ENCODE measurements around the gene USP13. TPM values are rescaled to one million over a fixed set of nuclear protein-coding genes. Genes with fewer than 3 reads are reported as not detected.

The USP13 gene
- polyA plus RNA-seq, 3 donors: 0.31 to 1.6 (median 1.2) TPM

DNA sequence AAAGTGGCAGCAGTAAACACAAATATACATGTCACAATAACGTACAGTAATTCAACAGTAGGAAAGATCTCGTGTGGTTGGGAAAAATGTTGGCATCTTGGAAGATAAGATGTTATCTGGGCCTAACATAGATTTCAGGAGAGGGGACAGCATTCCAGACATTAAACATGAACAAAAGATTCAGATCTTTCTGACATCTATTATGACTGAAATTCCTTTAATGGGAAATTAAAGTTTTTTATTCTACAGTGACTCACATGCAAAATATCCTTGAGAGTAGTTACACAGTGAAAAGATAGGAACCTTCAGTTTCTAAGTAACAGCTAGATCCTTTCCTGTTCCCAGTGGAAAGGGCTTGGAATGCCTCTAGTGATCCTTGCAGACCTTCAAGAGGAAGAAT is 39.0 kb upstream of the USP13 start:
- Mint-ChIP-seq H3K9me3 (peaks cover 0 to 2% (median 0%) of the 10 kb centered on the region in 7 donors), H3K4me3 (no peak overlapping the region), H3K27ac (no peak overlapping the region), H3K36me3 (peaks cover 31 to 43% of the 10 kb centered on the region in 2 donors), H3K27me3 (ENCODE audit: low read depth in 3 of 3) (peaks cover 0 to 2% (median 0%) of the 10 kb centered on the region in 3 donors), H3K4me1 (peaks cover 7% of the 10 kb centered on the region)
- H3K9ac ChIP-seq (ENCODE audit: insufficient read depth, low read length, poor library complexity, severe bottlenecking): no peak overlapping the region
- H3K79me2 ChIP-seq (ENCODE audit: insufficient read depth, low read length): peaks cover 28% of the 10 kb centered on the region
- H3K4me3 ChIP-seq (replicated peaks in 1 of 3; ENCODE audit: low read depth in 2 of 3, low read length in 3 of 3): no peak overlapping the region
- H3K4me1 ChIP-seq (ENCODE audit: control insufficient read depth in 1 of 2, insufficient read depth in 2 of 2, low read length in 2 of 2): peaks cover under 1 to 4% of the 10 kb centered on the region in 2 donors
- H3K9me3 ChIP-seq (replicated peaks in 1 of 2; ENCODE audit: control insufficient read depth in 1 of 2, insufficient read depth in 1 of 2, low read length in 2 of 2): no peaks in the 10 kb centered on the region
- H3K27me3 ChIP-seq (ENCODE audit: control insufficient read depth in 2 of 2, insufficient read depth in 2 of 2, low read length in 2 of 2): no peaks in the 10 kb centered on the region
- H3K4me2 ChIP-seq (replicated peaks; ENCODE audit: extremely low read depth, low read length, poor library complexity, severe bottlenecking): no peak overlapping the region
- TF ChIP-seq, protein P1, sequence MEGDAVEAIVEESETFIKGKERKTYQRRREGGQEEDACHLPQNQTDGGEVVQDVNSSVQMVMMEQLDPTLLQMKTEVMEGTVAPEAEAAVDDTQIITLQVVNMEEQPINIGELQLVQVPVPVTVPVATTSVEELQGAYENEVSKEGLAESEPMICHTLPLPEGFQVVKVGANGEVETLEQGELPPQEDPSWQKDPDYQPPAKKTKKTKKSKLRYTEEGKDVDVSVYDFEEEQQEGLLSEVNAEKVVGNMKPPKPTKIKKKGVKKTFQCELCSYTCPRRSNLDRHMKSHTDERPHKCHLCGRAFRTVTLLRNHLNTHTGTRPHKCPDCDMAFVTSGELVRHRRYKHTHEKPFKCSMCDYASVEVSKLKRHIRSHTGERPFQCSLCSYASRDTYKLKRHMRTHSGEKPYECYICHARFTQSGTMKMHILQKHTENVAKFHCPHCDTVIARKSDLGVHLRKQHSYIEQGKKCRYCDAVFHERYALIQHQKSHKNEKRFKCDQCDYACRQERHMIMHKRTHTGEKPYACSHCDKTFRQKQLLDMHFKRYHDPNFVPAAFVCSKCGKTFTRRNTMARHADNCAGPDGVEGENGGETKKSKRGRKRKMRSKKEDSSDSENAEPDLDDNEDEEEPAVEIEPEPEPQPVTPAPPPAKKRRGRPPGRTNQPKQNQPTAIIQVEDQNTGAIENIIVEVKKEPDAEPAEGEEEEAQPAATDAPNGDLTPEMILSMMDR (IDR thresholded peaks at IDR 0.05): no peak
- peaks cover 19 to 60% of the 10 kb centered on the region in 2 donors for H3K36me3 ChIP-seq (replicated peaks in 1 of 2; ENCODE audit: control insufficient read depth in 1 of 2, insufficient read depth in 2 of 2, low read length in 2 of 2)
- peaks cover 23% of the 10 kb centered on the region for H4K20me1 ChIP-seq (ENCODE audit: insufficient read depth, low read length)
- WGBS (ENCODE audit: insufficient coverage): no CpG with 5 or more reads among the region's 2 CpGs
- H3K27ac ChIP-seq (ENCODE audit: low read depth in 1 of 2, low read length in 2 of 2): no peak overlapping the region
- H2AFZ ChIP-seq (ENCODE audit: insufficient read depth, low read depth, low read length, poor library complexity, severe bottlenecking): no peak overlapping the region
- intact Hi-C loops (cut with micrococcal nuclease): no loop called here
- DNase-seq: no peak

DNA sequence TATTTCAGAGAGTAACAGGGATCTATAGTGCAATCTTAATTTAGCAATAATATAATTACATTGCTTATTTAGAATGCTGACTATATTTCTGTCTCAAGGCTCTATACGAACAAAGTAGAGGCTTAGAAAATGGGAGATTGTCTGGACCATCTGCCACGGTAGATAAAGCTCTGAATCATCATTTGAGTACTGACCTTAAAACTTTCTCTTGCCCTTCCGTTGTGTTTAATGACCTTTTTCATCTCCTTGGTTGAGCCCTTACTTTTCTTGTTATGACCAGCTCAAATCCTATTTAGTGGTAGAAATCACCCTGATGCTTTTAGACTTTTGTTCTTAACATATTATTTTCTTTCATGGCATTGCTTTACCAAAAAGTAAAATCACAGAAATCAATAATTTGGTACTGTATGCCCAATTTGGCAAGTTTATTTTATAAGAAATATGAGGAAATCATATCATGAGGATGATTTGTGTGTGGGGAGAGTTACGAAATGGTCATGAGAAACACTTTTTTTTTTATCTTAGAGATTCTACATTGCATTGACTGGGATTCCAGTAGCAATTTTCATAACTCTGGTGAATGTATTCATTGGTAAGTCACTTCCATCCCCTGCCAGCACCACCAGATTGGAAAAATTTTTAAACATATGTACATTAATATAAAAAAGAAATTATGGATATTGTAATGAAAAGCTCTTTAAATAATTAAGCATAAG is 37.2 kb upstream of the USP13 start:
- H3K36me3 Mint-ChIP-seq: peaks cover 36 to 51% of the 10 kb centered on the region in 2 donors
- no peaks in the 10 kb centered on the region for H3K4me1 ChIP-seq (ENCODE audit: control insufficient read depth in 1 of 2, insufficient read depth in 2 of 2, low read length in 2 of 2)
- H3K79me2 ChIP-seq (ENCODE audit: insufficient read depth, low read length): peaks cover 10% of the 10 kb centered on the region

More for the DNA sequence above, 37.2 kb upstream of the USP13 start:
- intact Hi-C loops (cut with micrococcal nuclease): no loop called here
- peaks cover 13% of the 10 kb centered on the region for H4K20me1 ChIP-seq (ENCODE audit: insufficient read depth, low read length)
- no peaks in the 10 kb centered on the region for H3K4me1 Mint-ChIP-seq
- H3K27ac ChIP-seq (ENCODE audit: low read depth in 1 of 2, low read length in 2 of 2): no peak overlapping the region
- H3K9me3 Mint-ChIP-seq: peaks cover 0 to 2% (median 0%) of the 10 kb centered on the region in 7 donors
- H3K9ac ChIP-seq (ENCODE audit: insufficient read depth, low read length, poor library complexity, severe bottlenecking): no peak overlapping the region
- no peak overlapping the region for H3K4me3 ChIP-seq (replicated peaks in 1 of 3; ENCODE audit: low read depth in 2 of 3, low read length in 3 of 3)
- DNase-seq: no peak
- no peaks in the 10 kb centered on the region for H3K9me3 ChIP-seq (replicated peaks in 1 of 2; ENCODE audit: control insufficient read depth in 1 of 2, insufficient read depth in 1 of 2, low read length in 2 of 2)
- no peak overlapping the region for H3K27ac Mint-ChIP-seq
- TF ChIP-seq, protein P1 (IDR thresholded peaks at IDR 0.05): no peak
- H3K36me3 ChIP-seq (replicated peaks in 1 of 2; ENCODE audit: control insufficient read depth in 1 of 2, insufficient read depth in 2 of 2, low read length in 2 of 2): peaks cover 24 to 57% of the 10 kb centered on the region in 2 donors
- H3K27me3 Mint-ChIP-seq (ENCODE audit: low read depth in 3 of 3): no peaks in the 10 kb centered on the region
- no CpG with 5 or more reads among the region's 4 CpGs for WGBS (ENCODE audit: insufficient coverage)
- H3K27me3 ChIP-seq (ENCODE audit: control insufficient read depth in 2 of 2, insufficient read depth in 2 of 2, low read length in 2 of 2): no peaks in the 10 kb centered on the region
- no peak overlapping the region for H3K4me3 Mint-ChIP-seq
- H2AFZ ChIP-seq (ENCODE audit: insufficient read depth, low read depth, low read length, poor library complexity, severe bottlenecking): no peak overlapping the region
- no peak overlapping the region for H3K4me2 ChIP-seq (replicated peaks; ENCODE audit: extremely low read depth, low read length, poor library complexity, severe bottlenecking)
